Measurements from ENCODE around the gene PPP1R1C. TPM values are rescaled to one million over a fixed set of nuclear protein-coding genes. Genes with fewer than 3 reads are reported as not detected.
"Not testable (repeated sequence)": the region's sequence is repeated elsewhere in the genome, so short reads cannot be mapped to it uniquely, and the experiment has no call there.

PPP1R1C gene
- total RNA-seq, 1 donor from 2014 or later = 23.4 TPM

DNA sequence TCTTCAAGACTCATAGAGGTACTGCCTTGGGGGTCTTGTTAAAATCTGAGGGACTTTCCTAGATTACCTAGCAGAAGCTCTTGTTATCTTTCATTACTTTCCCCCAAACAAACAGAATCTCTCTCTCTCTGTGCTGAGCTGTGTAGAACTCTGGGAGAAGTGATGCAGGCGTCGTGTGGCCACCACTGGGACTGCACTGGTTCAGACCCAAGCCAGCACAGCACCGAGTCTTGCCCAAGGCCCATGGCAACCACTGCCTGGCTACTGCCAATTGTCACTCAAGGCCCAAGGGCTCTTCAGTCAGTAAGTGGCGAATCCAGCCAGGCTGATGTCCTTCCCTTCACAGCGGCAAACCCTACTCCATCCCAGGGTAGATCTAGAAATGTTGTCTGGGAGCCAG, 28.6 kb downstream of the PPP1R1C start:
- DNase-seq (ENCODE audit: low spot score) = no peak

DNA sequence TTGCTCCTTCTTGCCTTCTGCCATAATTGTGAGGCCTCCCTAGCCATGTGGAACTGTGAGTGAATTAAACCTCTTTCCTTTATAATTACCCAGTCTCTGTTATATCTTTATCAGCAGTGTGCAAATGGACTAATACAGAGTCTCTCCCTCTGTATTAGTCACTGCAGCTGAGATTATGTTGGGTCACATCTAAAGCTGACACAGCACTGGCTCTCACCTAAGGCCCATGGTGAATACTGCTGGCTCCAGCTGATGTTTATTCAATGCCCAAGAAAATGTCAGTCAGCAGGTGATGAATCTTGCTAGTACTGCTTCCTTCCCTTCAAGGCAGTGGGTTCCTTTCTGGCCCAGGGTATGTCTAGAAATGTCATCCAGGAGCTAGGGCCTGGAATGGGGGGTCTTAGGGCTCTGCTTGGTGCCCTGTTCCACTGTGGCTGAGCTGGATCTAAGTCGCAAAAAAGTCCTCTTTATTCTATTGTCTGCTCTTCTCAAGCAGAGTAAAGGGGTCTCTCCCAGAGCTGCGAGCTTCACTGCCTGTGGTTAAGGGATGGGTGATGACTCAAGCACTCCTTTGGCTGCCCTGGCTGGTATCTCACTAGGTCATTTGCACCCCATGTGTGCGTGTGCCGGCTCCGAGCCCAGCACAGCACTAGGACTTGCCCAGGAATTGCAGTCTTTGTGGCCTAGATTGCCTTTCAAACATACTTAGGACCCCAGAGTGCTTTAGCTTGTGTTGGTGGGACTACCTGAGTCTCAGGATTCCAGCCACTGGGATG, 29.9 kb downstream of the PPP1R1C start:
- no peak for DNase-seq (ENCODE audit: low spot score)

DNA sequence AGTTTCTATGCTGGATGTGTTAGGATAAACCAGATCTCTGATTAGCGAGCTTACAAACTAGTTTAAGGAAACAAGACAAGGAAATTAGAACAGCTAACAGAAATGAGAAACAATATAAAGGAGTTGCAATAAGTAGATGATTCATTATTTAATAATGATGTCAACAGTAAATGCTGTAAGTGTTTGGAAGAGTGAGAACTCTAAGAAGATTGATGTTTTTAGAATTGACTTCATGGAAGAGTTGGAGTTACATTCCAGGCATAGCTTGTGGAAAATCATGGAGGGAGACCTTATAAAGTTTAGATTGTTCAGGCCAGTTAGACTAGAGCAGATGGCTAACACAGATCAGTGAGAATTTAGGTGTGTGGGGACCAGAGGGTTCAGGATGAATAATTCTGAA, 32.6 kb downstream of the PPP1R1C start:
- DNase-seq (ENCODE audit: low spot score) = no peak

DNA sequence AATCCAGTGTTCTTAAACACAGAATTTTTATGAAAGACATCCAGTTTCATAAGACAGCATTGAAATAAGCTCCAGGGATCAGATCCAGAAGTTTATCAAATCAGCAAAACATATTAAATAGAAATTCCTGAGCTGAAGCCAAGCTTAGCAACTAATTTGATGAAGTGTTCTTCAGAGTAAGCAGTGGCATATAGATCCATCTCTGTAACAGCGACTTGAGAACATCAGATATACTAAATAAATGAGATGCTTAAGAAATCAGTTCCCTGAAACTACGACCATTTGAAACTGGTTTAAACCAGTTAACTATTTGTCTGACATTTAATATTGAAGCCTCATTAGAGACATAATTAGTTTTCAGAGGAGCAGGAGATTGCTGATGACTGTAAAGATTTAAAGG, 34.1 kb downstream of the PPP1R1C start:
- DNase-seq (ENCODE audit: low spot score) = peak; percentile 17

DNA sequence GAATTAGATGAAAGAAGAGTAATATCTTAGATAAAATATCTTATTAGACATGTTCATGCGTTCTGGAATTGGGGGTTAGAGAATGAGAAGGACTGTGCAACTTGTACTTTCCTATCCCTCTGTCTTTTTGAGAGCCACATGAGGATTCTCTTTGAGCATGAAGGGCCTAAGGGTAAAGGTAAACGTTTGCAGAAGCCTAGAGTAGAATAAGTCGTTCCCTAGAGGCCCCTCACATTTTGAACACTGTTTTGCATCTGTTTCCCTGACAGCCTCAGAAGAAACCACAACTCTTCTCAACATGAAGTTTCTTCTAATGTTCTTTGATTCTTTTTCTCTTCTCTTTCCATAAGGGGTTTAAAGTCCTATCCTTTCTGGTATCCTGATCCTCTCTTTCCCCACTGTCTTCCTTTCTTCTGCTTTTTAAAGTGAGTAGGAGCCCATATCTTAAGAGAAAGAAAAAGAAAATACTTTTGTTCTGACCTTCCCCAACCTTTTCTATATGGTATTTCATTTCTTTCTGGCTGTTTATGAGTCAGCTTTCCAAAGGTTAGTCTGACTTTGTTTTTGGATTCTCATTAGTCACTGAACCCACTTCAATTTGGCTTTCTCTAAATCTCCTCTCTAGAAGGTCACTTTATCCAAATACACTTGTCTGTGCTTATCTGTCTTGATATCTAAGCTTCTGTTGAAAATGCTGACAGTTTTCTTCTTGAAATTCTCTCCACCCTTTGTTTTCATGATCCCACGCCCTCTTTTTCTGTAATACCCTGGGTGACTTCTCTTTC, 34.8 kb downstream of the PPP1R1C start:
- DNase-seq (ENCODE audit: low spot score) = no peak

DNA sequence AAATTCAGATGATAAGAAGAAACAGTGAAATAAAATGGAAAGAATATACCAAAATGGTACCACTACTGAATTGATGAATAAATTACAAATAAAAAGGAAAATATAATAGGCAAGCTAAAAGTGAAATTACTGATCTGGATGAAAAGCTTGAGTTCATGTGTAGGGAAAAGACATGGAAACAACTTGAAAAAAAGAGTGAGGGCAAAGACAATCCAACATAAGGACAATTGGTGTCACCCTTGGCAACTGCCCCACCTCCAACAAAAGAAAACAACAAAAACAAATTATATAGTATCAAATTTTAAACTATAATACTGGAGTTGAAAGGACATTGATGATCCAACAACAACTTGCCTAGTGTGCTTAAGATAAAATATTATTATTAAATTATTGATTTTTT, 37.6 kb downstream of the PPP1R1C start:
- DNase-seq (ENCODE audit: low spot score) = no peak

DNA sequence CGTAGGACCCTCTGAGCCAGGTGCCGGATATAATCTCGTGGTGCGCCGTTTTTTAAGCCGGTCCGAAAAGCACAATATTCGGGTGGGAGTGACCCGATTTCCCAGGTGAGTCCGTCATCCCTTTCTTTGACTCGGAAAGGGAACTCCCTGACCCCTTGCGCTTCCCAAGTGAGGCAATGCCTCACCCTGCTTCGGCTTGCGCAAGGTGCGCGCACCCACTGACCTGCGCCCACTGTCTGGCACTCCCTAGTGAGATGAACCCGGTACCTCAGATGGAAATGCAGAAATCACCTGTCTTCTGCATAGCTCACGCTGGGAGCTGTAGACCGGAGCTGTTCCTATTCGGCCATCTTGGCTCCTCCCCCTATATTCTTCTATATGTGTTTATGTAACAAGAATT, 45.2 kb downstream of the PPP1R1C start:
- not testable (repeated sequence) for DNase-seq (ENCODE audit: low spot score)

DNA sequence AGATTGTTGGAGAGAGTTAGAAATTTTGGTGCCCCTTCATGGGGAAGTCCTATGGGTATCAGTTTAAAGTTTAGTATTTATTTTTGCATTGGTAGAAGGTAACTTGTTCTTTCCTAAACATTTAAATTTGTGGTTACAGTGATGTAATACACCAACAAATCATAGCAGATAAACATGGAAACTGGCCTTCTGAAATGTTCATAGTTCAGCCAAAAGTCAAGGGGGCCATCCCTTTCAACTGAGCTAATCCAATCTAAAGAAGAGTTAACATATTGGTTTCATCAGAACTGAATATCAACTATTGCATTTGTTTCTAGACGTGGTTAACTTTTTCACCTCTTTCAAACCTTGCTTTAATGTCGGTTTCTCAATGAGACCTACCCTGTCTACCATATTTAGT, 46.3 kb downstream of the PPP1R1C start:
- DNase-seq (ENCODE audit: low spot score) = no peak

DNA sequence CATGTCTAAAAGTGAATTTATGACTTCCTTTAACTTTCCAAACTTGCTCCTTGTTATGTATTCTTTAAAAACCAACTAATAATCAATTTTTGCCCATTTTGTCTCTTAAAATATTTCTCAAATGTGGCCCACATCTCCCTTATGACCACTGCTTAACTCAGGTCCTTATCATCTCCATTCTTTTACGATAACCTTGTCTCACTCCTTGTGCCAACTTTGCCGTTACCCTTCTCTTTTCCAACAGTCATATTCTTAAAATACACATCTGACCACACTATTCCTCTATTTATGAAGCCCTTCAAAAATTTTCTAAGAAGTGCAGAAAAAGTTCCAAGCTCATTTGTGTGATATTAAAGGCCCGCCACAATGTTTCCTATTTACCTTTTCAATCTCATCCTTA, 47.8 kb downstream of the PPP1R1C start:
- no peak for DNase-seq (ENCODE audit: low spot score)

DNA sequence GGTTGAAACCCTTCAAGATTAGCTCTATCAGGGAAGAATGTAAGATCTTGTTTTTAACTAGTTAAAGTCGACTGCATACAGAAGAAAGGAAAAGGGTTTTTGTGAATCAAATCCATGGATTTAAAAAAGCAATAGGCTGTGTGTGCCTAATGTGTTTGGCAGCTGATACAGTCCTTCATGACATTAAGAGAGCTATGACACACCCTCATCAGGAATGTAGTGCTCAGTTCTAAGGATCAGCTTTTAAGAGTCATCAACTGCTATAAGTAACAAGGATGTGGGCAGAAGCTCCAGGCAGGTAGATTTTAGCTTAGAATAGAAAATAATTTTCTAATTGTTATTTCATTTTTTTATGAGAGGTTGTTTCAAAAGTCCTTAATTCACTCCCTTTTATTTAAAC, 52.9 kb downstream of the PPP1R1C start:
- DNase-seq (ENCODE audit: low spot score) = peak; percentile 76

DNA sequence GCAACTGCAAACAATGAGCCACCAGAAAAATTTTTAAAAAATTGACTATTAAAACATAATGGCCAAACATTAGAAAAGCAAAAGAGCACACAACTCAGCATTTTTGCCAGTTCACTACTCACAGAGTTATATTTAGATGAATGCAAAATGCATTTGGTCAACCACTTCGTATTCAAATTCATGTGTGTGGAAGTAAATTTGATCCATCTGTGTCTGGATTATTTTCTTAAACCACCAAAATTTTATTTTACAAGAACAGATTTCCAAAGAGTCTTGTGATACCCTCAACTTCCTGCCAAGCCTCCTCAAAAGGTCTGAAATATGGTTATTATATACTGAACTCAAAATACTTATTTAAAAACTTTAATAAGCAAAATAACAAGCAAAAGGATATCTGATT, 57.4 kb downstream of the PPP1R1C start:
- DNase-seq (ENCODE audit: low spot score) = no peak

DNA sequence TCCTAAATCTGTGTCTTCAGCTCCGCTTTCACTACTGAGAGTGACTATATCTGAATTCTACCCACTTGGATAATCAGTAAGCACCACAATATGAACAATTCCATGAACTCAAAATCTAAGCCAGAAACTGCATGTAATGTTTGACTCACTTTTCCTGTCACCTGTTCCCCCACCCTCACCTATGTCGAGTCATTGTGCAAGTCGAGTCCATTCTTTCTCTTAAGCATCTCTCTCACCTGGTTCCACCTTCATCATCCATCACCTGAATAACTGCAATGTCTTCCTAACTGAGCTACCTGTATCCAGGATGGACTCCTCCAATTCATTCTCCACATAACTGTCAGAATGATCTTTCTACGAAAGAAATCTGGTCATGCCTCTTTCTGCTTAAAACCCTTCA, 58.2 kb downstream of the PPP1R1C start:
- DNase-seq (ENCODE audit: low spot score) = no peak

DNA sequence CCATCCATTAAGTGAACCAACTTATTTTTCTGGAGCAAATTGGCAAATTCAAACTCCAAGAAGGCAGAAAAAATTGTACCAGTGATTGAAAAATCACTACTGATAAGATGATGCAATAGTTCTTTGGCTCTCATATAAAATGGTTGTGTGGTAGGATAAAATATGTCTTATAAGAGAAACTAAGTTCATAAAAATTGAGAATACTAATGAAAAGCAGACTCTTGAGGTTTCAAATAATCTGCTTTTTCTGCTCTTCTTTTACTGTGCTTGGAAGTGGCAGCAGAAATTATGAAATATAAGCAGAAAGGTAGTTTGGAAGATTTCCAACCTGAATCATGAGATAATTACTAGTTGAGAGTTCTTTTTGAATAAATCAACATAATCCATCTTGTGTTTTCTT, 61.9 kb downstream of the PPP1R1C start:
- peak; percentile 17 for DNase-seq (ENCODE audit: low spot score)

DNA sequence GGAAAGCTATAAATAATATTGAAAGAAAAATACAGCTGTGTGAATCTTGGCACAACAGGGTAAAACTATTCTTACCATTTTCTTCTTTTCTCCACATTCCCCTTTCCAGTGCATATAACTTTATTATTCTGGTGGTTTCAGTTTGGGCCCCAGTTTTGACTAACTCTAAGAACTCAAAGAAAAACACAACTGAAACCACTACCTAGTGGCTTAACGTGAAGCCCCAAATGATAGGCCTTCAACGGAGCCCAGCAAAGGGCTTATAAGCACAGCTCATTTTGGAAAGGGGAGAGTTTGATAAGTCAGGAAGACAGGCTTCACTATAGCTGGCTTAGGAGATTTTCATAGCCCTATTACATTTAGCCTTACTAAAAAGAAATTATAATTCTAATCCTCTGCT, 62.4 kb downstream of the PPP1R1C start:
- no peak for DNase-seq (ENCODE audit: low spot score)

DNA sequence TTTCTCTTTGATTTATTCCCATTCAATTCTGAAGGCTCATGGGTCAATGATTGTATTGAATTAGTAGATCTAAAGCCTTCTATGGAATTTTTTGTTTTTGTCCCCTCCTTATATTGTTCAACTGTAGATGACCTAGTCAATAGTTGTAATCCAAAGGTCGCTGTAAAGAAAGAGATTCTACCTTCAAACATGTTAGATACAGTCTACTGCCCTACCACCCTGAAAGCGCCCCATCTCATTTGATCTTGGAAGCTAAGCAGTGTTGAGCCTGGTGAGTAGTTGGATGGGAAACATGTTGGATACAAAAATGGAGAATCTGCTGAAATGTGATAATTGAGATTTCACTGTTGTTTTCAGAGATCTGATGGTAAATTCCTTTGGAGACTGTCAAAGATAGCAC, 63.0 kb downstream of the PPP1R1C start:
- no peak for DNase-seq (ENCODE audit: low spot score)

DNA sequence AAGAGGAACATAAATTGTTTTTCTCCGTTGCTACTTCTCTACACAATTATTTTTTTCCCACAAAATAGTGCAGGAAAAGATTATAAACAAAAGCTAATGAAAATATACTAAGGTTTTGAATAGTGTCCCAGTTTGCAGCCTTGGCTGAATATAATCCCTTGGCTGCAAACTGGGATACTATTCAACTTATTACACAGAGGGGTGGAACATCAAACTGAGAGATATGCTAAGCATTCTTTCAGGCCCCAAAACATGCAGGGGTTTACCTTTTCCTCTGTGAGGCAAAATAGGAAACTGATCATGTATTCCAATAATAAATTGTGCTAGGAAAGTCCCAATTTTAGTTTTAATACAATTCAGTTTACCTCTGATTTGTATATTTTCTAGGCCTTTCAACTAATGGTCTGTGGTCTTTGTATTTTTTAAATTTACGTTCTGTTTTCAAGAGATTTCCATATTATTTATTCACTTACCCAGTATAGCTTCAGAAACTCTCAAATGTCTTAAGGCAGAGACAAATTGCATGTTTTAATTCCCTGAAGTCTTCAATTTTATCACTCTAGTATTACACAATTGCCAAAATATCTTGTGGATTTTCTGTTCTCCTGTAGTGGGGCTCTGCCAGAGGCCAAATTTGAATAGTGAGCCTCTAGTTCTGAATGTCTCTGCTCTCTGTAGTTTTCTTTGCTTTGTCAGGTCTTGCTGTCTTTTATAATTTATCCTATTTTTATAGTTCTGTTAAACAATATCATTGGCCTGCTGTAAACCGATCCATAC, 63.9 kb downstream of the PPP1R1C start:
- DNase-seq (ENCODE audit: low spot score) = peak; percentile 69

DNA sequence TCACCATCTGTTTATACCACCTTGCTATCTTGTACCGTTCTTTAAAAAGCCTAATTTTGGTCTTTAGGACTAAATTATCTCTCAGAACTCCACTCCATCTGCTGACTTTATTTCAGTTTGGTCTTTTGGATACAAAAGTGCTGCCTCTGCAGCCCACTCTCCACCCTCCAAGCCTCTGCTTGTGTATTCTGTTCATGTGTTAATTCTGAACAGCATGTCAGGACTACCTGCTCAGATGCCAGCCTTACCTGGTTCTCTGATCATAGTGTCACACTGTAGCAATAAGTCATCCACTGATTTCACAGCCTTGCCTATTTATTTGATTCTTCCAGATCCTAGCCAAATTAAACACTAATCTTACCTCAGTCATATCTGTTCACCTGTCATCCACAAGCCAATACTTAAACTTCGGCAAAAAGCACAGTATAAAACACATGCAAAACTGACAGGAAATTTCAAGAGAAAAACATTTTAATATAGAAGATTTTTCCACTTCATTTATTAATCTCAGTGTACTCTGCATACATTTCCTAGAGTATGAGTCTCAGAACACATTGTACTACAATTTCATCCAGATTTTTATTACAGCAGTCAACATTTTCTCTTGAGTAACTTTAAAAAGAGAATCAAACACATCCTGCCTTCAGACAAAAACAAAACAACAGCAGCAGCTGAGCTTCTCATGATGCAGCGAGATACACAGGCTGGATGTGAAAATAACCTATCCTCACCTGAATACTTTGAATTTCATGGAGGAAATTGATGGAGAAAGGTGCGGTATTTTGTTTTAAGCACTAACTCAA, 64.9 kb downstream of the PPP1R1C start:
- no peak for DNase-seq (ENCODE audit: low spot score)

DNA sequence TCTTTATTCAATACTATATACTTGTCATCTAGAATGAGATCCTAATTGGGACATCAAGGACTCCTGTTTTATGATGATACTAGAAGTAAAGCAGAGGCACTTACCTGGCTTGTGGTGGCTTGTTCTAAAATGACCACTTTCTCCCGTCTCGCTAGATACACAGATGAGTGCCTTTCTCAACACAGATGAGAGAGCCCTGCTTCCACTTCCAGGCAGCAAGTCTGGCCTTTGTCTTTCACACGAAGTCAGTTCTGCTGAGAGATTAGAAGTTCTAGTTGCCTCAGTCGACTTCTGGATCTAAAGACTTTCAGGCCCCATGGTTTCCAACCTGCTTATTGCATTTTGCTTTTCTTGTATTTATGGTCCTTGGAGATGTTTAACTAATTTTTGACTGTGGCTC, 70.3 kb downstream of the PPP1R1C start:
- no peak for DNase-seq (ENCODE audit: low spot score)

DNA sequence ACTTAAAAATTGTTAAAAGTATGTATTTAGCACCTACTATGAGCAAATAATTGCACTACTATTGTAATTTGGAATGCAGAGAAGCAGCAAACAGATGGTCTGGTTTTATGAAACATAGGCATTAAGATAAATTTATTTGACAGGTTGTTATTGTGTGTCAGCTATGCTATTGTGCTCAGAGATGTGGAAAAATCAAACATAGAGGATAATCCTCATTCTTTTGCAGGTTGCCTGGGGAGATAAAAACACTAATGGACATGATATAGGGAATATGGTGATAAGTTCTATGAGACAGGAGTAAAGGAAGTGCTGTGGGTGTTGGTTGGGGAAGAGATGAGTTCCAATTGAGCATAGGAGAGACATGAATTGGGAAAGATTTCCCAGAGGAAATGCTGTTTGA, 71.3 kb downstream of the PPP1R1C start:
- no peak for DNase-seq (ENCODE audit: low spot score)

DNA sequence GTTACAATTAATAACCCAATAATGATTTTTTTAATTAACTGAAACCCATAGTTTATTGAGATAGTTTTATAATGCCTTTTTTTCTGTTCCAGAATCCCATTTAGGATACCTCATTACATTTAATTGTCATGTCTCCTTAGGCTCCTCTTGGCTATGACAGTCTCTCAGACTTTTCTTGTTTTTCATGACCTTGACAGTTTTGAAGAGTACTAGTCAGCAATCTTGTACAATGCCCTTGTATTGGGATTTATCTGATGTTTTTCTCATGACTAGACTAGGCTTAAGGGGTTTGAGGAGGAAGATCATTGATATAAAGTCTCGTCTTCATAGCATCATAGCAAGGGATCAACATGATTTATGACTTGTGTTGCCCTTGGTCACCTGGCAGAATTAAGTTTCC, 72.4 kb downstream of the PPP1R1C start:
- no peak for DNase-seq (ENCODE audit: low spot score)

DNA sequence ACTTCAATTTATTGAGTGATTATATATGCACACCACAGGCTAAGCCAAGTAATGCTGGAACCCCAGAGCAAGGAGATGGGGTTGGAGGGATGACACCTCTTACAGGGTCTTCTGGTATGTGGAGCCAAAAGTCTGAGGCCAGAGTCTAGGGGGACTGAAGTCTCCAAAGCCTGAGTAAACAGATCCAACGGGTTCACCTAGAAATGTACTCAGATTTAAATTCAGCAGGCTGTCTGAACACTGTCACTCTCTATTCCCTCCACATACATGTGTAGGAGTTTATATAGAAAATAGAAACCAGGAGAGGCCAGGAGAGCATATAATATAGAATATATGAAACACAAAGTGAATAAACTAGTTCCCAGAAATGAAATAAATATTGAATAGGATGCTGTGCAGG, 76.1 kb downstream of the PPP1R1C start:
- DNase-seq (ENCODE audit: low spot score) = no peak

Data from umbilical cord (tissue), 2 donors.